Left lung (tissue), 10 donors: ENCODE measurements around the gene ZNF239. TPM values are rescaled to one million over a fixed set of nuclear protein-coding genes. Genes with fewer than 3 reads are reported as not detected.

ENCODE experiments used
- ATAC-seq: fragments of 200-7000 bp; cut with Tn5 transposase; one replicate; pipeline ENCODE4 v1.9.1; 2020; ENCODE audit warnings: moderate library complexity
- DNase-seq, 4 donors: peaks; one replicate each; pipeline ENCODE4 v3.0.0-alpha.2; 2013 to 2020
- H3K27ac ChIP-seq, 2 donors: fragments of 200-600 bp; sonication (generic) in 1 of 2; one replicate each; pipeline versions ENCODE4 v1.5.0 to v1.8.0; 2020 to 2021
- H3K27me3 ChIP-seq, 2 donors: fragments of 200-600 bp; sonication (generic) in 1 of 2; one replicate each; pipeline versions ENCODE4 v1.5.0 to v1.8.0; 2020 to 2021
- H3K36me3 ChIP-seq, 2 donors: fragments of 200-600 bp; sonication (generic) in 1 of 2; one replicate each; pipeline versions ENCODE4 v1.5.0 to v1.8.0; 2020 to 2021
- H3K4me1 ChIP-seq, 2 donors: fragments of 200-600 bp; one replicate each; pipeline ENCODE4 v1.8.0; 2021
- H3K4me3 ChIP-seq, 2 donors: fragments of 200-600 bp; sonication (generic) in 1 of 2; one replicate each; pipeline versions ENCODE4 v1.5.0 to v1.8.0; 2020 to 2021; ENCODE audit warnings: mild to moderate bottlenecking in 1 of 2
- H3K9me3 ChIP-seq, 2 donors: fragments of 200-600 bp; sonication (generic) in 1 of 2; one replicate each; pipeline versions ENCODE4 v1.5.0 to v1.8.0; 2020 to 2021
- intact Hi-C, 2 donors: fragments of 100-400 bp; cut with DNase I; formaldehyde crosslinking; loops; one replicate each; pipeline versions ENCODE4 v1.11.2 to v1.14.2; 2022
- polyA plus RNA-seq, 6 donors: library from polyadenylated mRNA; unstranded; fragments of 120-200 nt; gene quantifications; one replicate each; pipeline ENCODE4 v1.2.1, GENCODE V29; 2013; ENCODE audit not compliant: insufficient read length in 6 of 6
- total RNA-seq, 2 donors: library from RNA; stranded (reverse); fragmentation: NEBNext Ultra II Directional; extraction: Animal tissue kit (Norgen Biotek cat#: 25700); gene quantifications; one replicate each; pipeline ENCODE4 v1.2.1, GENCODE V29; 2021
- TF ChIP-seq, protein P1 (sequence below), 2 donors: fragments of 200-600 bp; sonication (generic) in 1 of 2; IDR thresholded peaks; one replicate each; pipeline versions ENCODE4 v1.5.0 to v1.8.0; 2021; ENCODE audit warnings: antibody characterized with exemption in 2 of 2
- donor health status: DM: no; HTN: yes; CAD: no.
- donor health status: DM: no; HTN: no; CAD: no.

ZNF239 gene
- total and polyA plus RNA-seq, 8 donors: 2.3 to 11.2 (median 10.2) TPM

DNA sequence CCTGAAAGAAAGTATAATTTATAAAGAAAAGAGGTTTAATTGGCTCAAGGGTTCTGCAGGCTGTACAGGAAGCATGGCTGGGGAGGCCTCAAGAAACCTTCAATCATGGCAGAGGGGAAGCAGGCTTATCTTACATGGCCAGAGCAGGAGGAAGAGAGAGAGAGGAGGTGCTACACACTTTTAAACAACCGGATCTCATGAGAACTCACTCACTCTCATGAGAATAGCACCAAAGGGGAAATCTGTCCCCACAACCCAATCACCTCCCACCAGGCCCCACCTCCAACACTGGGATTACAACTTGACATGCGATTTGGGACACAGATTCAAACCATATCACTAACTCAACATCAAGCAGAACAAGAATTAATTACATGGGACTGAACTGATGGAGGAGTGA, 24.9 kb upstream of the ZNF239 start:
- TF ChIP-seq, protein P1, sequence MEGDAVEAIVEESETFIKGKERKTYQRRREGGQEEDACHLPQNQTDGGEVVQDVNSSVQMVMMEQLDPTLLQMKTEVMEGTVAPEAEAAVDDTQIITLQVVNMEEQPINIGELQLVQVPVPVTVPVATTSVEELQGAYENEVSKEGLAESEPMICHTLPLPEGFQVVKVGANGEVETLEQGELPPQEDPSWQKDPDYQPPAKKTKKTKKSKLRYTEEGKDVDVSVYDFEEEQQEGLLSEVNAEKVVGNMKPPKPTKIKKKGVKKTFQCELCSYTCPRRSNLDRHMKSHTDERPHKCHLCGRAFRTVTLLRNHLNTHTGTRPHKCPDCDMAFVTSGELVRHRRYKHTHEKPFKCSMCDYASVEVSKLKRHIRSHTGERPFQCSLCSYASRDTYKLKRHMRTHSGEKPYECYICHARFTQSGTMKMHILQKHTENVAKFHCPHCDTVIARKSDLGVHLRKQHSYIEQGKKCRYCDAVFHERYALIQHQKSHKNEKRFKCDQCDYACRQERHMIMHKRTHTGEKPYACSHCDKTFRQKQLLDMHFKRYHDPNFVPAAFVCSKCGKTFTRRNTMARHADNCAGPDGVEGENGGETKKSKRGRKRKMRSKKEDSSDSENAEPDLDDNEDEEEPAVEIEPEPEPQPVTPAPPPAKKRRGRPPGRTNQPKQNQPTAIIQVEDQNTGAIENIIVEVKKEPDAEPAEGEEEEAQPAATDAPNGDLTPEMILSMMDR (IDR thresholded peaks at IDR 0.05): no peak
- ATAC-seq (no peak), DNase-seq (no peak)
- H3K36me3 ChIP-seq: no peaks in the 10 kb centered on the region
- no peaks in the 10 kb centered on the region for H3K9me3 ChIP-seq
- intact Hi-C loops: no loop called here
- peaks cover 0 to 16% of the 10 kb centered on the region in 2 donors for H3K4me1 ChIP-seq
- no peak overlapping the region for H3K4me3 ChIP-seq
- H3K27me3 ChIP-seq: no peaks in the 10 kb centered on the region
- H3K27ac ChIP-seq: no peak overlapping the region

DNA sequence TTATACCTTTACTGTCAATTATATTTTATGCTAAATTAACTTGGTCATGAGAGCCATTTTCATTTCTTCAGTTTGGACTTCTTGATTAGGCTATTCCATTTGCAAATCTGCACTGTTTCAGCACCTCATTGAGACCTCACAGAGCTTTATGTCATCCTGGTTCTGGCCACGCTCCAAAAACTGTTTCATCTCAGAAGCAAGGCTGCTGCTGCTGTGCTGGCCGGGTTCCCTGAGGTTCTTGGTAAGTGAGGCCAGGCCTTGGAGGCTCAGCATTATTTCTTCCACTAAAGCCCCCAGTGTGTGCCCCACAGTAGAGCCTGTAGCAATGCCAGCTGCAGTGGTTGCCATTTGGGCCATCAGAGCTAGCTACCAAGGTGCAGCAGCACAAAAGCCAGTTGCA, 24.0 kb upstream of the ZNF239 start:
- intact Hi-C loops: no loop called here
- Histone ChIP-seq H3K9me3 (no peaks in the 10 kb centered on the region), H3K4me1 (peaks cover 0 to 16% of the 10 kb centered on the region in 2 donors), H3K4me3 (no peak overlapping the region), H3K36me3 (no peaks in the 10 kb centered on the region), H3K27ac (no peak overlapping the region), H3K27me3 (no peaks in the 10 kb centered on the region)
- DNase-seq (peak in 2 of 4 donors; percentile 51 to 73), ATAC-seq (no peak)
- TF ChIP-seq, protein P1 (IDR thresholded peaks at IDR 0.05): no peak

DNA sequence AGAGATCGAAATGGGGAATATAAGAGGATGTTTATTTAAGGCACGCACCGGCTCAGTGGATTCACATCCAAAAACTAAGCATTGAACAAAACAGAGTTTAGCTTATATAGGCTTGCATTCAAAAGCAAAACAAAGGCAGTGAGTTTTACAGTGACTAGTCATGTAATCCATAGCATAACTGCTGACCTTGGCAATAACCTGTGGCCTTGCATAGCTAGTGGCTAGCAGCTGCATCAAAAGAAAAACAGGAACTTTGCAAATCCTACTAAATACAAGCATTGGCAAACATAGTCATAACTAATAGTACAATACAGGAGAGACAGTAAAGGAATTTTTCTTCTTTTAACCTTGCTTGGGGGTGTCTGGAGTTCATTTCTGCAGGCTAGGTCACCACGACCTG, 22.1 kb upstream of the ZNF239 start:
- H3K4me3 ChIP-seq: no peak overlapping the region
- ATAC-seq: no peak
- DNase-seq: no peak
- no peaks in the 10 kb centered on the region for H3K27me3 ChIP-seq
- TF ChIP-seq, protein P1 (IDR thresholded peaks at IDR 0.05): no peak
- H3K9me3 ChIP-seq: peaks cover 0 to 2% of the 10 kb centered on the region in 2 donors
- H3K27ac ChIP-seq: no peak overlapping the region
- intact Hi-C loops: no loop called here
- H3K4me1 ChIP-seq: peaks cover 0 to 16% of the 10 kb centered on the region in 2 donors
- no peaks in the 10 kb centered on the region for H3K36me3 ChIP-seq

DNA sequence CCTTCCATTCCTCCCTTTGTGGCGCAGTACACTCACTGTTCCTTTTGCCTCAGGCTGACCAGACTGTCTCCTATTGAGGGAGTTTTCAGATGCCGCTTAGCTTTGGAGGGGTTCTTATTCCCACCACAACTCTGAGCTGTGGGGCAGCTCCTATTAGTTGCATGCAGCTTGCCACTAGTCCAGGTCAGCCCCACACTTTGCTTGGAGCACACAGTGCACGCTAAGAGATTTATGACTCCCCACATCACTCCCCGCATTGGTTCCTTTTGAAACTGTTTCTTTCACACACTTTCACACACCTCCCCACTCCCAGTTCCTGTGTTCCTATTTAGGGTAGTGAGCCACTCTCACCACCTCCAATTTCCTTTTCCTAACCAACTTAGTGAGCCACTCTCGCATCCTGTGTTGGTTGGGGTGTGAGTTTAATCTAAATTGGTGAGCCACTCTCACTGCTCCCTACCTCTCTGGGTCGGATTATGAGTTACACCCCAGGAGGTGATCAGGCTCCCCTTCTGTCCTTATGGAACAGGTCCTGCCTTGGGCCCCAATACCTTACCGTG, 21.4 kb upstream of the ZNF239 start:
- TF ChIP-seq, protein P1 (IDR thresholded peaks at IDR 0.05): no peak
- intact Hi-C loops: no loop called here
- Histone ChIP-seq H3K27ac (no peak overlapping the region), H3K36me3 (no peaks in the 10 kb centered on the region), H3K4me1 (peaks cover 0 to 16% of the 10 kb centered on the region in 2 donors), H3K27me3 (no peaks in the 10 kb centered on the region), H3K4me3 (no peak overlapping the region), H3K9me3 (peaks cover 0 to 2% of the 10 kb centered on the region in 2 donors)
- ATAC-seq: no peak
- DNase-seq: no peak

DNA sequence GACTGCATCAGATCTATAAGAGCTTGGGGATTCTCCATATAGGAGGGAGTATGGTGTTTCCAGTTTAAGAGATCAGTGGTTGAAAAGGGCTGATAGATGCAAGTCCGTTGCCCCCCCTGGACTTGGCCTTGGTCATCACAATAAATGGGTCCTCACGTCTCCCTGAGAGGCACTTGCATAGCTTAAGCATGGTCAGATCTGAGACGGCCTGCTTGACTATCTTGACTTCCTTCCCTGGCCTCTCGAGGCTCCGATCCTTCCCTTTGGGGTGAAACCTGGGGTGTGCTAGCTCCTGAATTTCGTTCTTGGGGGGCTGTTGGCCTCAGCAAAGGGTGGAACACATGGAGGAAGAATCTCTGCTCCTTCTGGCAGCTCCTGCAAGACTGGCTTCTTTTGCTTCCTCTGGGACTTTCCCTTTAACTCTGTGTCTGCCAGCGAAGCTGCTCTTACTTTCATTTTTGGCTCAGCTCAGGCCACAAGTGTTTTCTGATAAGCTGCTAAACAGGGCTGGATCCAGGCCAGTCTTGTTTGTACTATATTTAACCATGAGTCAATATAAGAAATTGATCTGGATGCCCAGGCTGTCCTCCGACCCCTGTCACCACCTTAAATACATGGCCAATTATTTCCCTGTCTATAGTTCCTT, 20.7 kb upstream of the ZNF239 start:
- DNase-seq (peak in 1 of 4 donors; percentile 50), ATAC-seq (peak; percentile 70)
- Histone ChIP-seq H3K9me3 (peaks cover 0 to 2% of the 10 kb centered on the region in 2 donors), H3K4me1 (peaks cover 0 to 16% of the 10 kb centered on the region in 2 donors), H3K27ac (no peak overlapping the region), H3K36me3 (no peaks in the 10 kb centered on the region), H3K27me3 (no peaks in the 10 kb centered on the region), H3K4me3 (no peak overlapping the region)
- intact Hi-C loops: no loop called here
- TF ChIP-seq, protein P1 (IDR thresholded peaks at IDR 0.05): no peak
